Kasumi-1 (cell line): ENCODE results near the gene TWIST2.

Experiments
- DNase-seq, 2 experiments: peaks; one replicate each; lab custom pipeline; 2025; lab: John Stamatoyannopoulos, UW

The TWIST2 gene

DNA sequence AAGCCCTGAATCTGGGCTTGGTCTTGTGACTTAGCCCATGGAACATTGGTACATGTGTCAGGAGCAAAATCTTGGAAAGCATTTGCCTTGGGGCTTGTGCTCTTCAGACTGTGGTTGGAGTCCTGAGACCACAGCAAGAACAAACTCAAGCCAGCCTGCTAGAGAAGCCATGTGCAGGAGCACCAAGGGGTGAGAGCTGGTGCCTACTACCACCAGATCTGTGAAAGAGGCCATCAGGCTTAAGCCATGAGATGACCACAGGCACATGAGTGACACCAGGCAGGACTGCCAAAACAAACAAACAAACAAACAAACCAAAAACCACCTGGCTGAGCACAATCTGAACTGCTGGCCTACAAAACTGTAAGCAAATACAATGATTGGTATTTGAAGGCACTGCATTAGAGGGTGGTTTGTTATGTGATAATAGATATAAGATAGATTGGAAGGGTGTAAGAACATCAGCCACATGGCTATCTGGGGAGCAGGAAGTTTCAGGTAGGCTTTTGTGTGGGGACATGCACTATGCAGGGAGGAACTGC, 9.0 kb upstream of the TWIST2 start:
- no peak for DNase-seq

DNA sequence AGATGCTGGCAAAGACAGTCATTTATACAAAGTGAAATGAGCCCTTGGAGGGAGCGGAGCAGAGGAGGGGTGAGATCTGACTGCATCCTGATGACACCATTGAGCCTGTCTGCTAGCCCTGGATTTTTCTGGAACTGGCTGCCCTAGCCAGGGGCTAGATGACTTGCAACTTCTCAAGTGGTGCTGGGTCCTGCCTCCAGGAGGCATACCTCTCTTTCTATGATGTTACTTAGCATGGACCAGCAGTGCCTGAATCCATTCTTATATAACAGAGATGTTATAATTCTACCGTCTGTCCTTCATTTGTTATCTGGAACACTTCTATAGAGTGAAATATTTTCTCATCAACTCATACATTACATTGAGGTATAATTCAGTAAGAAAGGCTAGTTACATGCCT, 8.5 kb upstream of the TWIST2 start:
- DNase-seq, result no peak

DNA sequence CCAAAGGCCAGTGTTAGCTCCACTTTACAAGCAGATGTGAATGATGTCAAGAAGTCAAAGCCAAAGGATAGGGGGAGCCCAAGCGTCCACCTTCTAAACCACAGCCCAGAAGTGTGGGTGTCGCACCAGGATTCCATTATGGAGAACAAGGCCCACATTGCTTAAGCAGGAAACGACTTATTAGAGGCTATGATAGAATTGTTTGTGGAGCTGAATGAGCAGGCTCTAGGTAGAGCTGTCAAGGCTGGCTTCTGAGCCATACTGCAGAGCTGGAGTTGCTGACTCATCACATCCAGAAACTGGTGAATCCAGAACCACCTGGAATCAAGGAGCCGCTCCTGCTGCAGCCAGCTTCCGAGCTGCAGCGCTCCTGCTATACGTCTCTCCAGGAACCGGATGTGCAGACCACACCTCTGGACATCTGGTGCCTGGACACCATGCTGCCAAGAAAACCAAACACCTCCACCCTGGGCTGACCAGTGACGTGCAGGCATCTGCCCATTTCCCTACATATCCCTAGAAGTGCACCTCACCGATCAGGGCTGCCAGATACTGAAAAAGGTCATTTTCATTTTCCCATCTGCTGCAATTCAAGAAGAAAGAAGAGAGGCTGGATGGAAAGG, 6.2 kb upstream of the TWIST2 start:
- DNase-seq, result no peak

DNA sequence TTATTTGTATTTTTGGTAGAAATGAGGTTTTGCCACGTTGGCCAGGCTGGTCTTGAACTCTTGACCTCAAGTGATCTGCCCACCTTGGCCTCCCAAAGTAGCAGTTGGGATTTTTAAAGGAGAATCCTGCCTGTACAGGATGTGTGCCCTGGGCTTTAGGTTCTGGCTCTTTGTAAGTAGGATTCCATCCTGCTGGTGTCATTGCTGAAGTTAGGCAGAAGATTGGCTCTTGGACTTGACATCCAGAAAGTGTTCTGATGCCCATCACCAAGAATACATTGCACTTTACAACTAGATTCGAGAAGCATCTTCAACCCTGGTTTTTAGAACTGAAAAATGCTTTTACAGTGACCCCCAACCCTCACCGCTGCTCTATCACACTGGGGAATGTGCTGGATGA, 4.4 kb upstream of the TWIST2 start:
- DNase-seq, result no peak

DNA sequence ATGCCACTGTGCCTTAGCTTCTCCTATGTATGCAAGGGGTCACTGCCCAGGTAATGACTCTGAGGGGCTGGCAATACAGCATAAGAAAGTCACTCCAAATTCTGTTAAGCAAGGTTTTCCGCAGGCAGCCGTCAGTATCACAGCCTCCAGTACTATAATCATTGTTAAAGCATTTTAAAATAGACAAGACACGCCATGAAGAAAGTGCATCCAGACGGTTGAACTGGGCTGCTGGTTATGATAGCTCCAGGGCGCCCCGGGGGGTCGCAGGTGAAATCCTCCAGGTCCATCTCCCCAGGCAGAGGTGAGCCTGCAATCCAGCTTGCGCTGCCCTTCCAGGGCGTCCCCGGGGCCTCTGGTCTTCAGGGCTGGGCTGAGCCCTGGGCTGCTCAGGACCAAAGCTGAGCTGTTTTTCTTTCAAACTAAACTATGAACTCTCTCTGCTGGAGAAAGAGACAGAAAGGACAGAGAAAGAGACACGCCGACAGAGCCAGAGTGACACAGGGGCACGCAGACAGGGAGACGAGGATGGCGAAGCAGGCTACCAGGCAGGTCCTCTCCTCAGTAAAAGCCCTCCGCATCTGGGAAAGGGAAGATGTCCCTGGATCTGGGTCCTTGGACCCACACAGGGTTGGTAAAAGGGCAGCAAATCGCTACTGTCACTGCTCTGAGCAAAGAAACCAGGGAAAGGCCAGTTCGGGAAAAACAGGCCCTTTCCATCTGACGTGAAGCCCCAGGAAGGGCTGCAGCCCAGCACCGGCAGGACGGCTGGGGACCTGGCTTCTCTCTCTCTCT, 2.1 kb upstream of the TWIST2 start:
- no peak for DNase-seq

DNA sequence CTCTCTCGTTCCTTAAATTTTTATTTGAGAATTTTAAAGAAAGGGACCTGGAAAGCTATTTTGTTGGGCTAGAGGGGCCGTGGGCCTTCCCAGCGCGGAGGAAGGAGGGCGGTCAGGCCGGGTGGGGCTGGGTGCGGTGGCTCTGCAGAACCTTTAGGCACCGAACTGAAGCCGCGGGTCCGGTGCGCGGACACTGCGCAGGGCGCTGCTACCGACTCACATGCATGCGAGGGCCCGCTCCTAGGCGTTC, 1.6 kb upstream of the TWIST2 start:
- no peak for DNase-seq

DNA sequence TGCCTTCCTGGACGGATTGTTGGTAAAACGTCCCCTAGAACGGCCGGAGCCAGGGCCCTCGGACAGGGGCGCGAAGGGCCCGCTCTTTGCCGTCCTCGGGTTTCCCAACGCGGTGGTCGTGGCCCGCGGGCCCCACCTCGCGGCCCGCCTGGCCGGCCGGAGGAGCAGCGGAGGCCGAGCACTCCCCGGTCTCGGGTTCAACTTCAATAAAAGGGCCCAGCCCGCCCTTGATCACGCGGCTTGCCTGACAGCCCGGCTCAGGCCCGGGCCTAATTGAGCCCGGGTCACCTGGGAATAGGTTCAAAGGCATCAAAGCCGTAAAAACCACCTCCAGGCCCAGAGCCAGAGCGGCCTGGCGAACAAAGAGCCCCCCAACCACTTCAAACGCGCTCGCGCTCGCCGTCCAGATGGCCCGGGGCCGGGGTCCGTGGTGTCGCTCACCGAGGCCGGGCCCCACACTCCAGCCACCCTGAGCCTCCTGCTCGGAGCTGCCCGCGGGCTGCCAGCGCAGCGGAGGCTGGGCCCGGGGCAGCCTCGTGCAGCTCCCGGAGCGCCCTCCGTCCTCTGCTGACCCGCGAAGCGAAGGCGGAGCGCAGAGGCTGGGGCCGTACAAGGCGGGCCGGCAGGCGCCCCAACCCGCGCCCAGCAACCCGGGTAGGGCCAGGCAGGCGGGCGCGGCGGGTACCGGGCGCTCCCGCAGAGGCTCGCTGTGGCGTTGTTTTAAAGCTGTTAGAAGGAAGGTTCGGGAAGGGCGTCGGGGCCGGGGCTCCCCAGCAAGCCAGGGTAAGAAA, 1.1 kb upstream of the TWIST2 start:
- DNase-seq, result no peak

DNA sequence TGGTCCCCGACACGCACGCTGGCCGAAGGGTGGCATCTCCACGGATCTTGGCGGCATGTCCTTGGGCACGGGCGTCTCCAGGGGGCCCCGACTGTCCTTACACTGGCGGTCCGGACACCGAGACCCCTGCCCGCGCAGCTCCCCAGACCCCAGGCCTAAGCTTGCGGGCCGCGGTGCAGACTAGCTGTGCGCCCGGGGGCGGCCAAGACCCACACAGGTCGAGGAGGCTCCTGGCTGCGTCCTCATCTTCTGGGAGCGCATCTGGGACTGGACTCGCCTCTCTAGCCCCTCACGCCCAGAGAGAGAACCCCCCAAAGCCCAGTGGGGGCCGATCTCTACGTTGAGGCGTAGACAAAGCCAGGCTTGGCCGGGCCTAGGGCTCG, 475 bp upstream of the TWIST2 start:
- DNase-seq, result no peak

DNA sequence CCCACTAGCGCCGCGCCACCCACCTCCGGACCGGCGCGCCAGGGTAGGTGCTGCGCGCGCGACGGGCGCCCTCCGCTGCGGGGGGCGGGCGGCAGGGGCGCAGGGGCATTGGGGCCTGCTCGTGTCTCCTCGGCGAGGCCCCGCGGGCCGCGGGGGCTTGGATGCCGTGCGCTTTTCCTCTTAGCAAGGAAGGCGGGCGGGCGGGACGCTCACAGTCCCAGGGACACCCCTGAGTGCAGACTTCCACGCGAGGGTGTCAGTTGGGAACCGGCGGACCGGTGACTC, 748 bp downstream of the TWIST2 start:
- no peak for DNase-seq

DNA sequence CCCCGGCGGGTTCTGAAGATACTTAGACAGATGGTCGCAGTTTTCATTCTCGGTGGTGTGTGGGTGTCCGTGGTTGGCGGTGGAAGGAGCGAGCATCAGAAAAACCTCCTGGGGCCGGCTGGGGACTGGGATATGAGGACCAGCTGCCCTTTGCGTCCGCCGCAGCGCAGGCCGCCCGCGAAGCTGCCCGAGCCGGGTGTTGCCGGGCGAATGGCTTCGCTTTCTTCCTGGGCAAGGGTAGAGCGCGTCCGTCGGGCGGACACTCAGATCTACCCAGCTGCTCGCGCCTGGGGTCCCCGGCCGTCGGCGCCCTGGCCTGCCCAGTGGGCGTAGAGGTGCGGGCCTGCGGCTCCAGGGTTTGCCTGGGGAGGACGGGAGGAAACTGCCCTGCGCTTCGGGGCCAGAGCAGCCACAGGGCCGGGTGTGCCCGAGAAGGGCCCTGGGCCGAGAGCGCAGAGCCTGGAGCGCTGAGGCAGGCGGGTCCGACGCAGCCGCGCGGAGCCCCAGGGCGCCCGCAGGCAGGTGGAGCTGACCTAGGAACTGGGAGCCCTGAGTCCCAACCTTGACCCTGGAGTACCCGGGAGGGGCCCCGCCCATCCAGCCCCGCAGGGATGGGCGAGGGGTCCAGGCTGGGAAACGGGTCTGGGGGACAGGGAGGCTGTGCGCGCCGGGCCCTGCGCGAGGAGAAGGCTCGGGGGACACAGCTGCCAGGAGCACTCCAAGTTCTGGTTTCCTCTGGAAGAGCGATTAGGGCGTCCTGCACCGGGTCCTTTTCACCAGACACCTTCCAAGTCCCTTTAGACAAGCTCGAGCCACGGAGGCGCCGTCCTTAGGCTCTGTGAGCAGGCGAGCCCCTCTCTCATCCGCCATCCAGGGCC, 1.3 kb downstream of the TWIST2 start:
- DNase-seq, result no peak

DNA sequence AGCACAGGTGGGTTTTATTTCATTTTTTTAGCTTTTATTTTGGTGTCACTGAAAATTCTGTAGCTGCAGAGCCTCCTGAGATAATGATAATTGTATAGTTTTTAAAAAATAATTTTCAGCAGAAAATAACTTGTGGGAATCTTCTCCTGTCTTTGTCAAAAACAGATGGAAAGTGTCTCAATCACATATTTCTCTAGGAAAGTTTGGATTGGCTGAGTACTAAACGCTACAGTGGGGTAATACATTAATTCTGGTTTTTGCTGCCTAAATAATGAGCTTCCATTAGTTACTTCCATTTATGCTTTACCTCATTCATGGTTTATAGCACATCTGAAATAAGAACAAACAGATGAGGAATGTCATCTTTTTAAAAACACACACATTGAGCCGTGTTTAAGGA, 2.2 kb downstream of the TWIST2 start:
- DNase-seq, result no peak

DNA sequence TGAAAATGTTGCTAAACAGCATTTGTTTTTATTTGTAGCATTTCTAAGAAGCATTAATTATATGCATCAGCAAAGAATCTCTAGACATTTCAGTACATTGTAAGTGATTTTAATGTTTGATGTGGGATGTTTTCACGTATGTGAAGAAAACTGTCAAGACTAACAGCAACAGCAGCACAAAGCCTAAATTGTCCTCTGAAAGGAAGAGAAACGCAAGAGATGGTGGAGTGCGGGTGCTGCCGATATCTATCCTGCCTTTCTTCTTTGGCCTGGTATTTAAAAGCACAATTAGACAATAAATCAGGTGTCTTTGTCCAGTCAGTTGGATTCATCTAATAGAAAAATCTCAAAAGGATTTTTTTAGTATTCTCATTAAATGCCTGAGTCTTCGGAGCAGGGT, 3.1 kb downstream of the TWIST2 start:
- DNase-seq, result no peak

DNA sequence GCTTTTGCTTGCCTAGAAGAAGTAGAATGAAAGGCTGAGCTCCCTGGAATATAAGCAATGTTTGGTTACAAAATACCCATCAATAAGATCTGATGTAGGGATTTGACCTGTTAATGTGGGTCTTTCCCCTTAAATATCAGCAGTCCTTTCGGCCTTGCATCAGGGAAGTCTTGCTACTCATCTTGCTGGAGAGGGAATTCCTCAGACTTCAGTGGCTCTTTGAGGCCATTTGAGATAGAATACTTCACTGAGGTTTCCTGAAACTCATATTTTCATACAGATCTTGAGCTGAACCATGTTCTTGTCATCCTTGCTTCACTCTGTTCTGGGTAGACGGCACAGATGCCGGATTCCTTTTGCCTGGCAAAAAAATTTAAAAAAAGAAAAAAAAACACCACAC, 3.9 kb downstream of the TWIST2 start:
- DNase-seq, result no peak

DNA sequence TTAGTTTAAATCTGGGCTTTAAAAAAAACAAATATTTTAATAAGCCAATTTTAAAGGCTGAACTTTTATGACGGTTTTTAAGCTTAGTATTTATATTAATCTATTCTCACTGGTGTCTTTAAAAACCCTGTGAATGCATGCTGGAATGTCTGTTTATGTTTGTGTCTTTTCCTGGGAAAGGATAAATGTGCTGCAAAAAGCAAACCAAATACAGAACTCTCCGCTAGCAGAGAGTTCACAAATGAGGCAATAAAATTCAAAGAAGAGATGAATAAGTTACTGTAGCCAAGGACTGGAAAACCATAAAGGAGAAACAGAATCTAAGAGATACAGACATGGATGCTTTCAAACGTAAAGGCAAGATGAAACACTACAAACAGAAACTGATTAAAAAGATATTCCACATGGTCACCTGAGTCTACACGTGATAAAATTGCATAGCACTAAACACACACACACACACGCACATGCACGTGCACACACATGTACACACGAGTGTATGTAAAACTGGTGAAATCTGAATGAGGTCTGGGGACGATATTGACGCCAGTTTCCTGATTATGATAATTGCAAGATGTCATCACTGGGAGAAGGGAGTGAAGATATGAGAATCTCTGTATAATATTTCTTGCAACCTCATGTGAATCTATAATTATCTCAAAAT, 4.5 kb downstream of the TWIST2 start:
- DNase-seq, result no peak

DNA sequence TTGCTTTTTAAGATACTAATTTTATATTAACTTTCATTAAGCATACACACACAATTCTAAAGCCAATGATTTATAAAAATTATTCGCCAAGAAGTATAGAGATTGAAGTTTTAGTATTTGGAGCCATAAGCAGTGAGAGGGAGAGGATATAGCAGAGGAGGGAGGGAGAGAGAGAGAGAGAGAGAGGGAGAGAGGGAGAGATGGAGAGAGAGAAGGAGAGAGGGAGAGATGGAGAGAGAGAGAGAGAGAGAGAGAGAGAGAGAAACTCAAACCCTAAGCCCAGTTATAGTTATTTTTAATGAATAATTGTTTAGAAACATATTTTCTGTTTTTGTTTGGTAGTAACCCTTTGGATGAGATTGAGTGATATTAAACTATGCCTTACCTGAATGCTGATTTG, 5.3 kb downstream of the TWIST2 start:
- DNase-seq, result no peak

DNA sequence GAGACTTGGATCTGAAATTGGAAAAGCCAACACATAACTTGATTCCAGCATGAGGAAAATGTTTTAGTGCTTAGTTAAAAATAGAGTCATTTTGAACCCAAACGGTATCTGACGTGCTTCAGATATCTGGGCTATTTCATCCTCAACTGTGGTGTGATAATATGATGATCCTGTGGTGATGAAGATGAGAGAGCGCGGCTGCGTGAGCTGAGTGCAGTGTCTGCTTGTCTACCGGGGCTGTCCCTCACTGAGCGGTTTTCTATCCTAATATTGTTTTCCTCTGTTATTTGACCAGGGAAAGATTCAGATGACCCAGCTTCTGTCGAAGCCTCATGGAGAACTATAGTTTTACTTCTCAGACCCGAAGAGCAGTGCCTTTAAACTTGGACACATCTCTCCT, 5.8 kb downstream of the TWIST2 start:
- no peak for DNase-seq

DNA sequence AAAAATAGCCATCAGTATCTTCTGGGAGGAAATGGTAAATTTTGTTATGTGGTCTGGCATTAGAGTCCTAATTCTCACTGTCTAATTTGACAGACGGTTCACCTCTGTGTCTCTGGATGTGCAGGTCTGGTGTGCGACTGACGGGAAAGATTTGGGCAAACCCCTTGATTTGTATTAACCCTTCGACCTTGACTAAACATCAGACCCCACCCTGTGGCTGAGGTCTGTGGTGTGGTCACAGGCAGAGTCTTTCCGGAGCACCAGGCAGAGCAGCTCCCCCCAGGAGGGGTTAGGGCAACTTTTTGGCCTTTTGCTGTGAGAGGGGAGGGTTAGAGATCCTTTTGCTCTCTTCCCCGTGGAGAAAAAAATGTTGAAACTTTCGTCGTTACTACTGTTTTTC, 6.4 kb downstream of the TWIST2 start:
- no peak for DNase-seq

DNA sequence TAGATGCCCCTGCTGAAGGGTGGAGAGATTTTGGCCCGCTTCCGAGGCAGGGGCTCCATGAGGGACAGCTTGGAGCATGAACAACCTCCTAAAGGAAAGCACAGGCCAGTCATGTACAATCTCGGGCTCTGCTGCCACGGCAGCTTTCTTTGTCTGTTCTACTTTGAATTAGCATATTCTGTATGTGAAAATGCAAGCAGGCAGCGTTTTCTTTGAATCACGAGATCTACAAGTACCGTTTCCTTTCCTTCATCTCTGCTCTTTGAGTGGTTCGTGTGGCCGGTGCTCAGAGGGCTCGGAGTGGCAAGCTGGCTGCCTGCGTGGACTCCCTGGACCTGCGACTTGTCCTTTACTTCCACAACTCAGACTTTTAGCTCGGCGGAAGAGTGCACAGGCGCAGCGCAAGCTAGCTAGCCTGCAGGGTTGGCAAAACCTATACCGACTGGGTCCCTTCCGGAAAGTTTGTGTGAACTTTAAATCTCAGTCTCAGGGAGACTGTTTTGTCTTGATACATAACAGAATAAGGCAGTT, 6.9 kb downstream of the TWIST2 start:
- DNase-seq, result no peak

DNA sequence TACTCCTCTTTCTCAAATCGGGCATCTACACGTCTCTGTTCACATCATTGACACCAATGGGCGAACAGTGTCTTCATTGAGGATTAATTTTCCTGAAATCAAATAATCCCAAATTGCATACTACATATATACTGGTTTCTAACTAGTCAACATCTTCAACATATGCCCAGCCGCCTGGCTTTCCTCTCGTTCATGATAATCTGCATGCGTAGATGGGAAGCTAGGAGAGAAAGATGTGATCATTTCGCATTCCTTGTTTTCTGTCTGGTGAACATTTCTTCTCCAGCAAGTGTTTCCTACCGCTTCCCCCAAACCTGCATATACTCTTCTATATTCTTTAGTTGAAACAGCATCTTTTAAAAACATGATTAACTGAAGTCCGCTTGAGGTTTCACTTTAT, 7.4 kb downstream of the TWIST2 start:
- DNase-seq, result no peak

DNA sequence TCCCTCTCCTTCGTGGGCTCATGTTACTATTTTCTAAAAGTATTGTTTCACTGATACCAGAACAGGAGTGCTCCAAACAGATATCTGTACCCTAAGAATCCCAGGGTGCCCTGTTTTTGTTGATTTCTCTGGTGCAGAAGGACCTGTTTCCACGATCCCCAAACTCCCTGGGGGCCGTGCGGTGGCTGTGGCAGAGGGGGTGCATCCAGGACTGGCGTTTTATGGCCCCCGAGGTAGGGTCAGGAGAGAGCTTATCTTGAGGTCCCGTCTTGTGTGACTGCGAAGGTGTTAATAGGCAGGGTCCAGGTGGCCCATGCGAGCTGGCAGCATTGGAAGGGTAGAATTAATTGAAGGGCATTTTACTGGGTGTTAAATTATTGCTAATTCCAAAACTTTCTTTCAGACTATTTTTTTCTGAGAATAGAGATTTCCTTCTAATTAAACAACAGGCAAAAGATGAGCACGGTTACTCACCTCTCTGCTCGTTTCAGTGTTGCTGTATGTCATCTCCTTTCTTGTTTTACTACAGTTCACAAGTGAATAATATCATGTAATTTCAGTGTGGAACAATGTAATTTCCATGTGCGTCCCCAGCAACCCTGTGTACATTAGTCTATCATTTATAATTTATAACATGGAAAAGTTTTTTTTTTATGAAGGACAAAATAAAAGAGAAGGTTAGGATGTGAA, 8.2 kb downstream of the TWIST2 start:
- no peak for DNase-seq
